ENCODE measurements around the gene XRCC1.
A peak's percentile ranks its signal among the peaks of the same experiment; 100 is the strongest.
"Not testable (repeated sequence)": the region's sequence is repeated elsewhere in the genome, so short reads cannot be mapped to it uniquely, and the experiment has no call there.

The XRCC1 gene

DNA sequence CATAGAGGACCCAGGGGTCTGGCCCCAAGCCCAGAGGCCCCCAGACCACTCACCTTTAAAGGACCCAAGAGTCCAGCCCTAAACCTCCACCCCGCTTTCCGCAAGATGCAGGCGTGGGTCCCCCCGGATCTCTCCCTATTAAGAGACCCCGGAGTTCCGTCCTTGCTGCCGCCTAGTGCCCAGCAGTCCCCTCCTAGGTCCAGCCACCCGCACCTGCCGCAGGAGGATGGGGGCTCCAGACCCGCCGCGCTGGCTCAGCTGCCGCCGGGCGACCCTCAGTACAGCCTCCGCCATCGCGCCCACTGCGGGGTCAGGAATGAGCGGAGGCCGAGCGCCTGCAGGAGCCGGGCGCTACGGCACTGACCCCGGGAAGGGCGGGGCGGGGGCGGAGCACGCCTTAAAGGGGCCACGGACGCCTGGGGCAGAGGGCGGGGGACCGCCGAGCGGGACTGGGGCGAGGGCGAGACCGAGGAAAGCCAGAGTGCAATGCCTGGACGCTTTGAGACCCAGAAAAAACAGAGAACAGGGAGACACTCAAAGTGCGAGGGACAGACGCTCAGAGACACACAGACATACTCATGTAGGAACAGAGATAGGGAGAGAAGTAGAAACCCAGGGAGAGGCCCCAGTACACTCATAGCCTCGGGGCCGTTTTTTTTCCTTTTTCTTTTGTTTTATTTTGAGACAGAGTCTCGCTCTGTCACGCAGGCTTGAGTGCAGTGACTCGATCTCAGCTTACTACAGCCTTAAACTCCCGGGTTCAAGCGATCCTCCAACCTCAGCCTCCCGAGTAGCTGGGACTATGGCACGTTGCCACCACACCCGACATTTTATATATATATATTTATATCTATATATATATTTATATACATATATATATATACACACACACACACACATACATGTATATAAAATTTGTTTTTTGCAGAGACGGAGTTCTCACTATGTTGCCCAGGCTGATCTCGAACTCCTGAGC is 48.2 kb downstream of the XRCC1 start, which contains the start of gene ETHE1:
Gene ETHE1, minus strand, starts transcription at position 318 of the 976 bp plus-strand sequence. Its CDS starts 24 bp downstream, at position 294.
- peak; percentile 69 to 98 (median 84) for DNase-seq
- intact Hi-C loops (cut with DNase I), result no loop called here

DNA sequence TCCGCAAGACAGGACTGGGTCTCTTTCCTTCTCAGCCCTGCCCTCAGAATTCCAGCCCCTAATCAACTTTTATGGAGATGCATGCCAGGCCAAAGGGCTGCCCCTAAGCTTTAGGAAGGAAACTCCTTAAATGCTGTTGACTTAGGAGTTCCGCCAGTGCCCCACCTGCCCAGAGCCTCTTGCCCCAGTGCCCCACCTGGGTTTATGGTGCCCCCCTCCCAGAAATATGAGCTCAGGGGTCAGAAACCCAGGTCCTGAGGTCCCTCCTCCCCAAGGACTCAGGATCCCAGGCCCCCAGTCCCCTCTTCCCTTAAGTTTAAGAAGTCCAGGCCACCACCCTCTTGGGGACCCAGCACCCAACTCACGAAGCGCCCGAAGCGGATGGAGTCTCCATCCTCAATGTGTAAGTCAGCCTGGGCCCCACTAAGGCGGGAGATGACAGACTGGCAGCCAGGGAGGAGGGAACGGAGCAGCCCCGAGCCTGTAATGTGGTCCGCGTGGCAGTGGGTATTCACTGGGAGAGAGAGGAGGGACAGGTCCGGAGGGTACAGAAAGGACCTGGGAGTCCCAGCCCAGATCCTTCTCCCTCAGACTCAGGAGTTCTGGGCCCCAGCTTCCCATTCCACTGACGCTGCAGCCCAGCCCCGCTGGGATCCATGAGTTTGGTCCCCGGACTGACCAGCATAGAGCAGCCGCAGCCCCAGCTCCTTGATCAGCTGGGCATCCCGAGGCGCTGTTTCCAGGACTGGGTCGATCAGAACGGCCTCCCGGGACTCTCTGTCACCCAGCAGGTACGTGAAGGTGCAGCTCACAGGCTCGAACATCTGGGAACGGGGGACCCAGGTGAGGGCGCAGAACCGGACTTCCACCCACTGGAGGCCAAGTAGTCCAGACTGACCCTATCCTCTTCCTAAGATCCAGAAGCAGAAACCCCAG is 49.2 kb downstream of the XRCC1 start:
- intact Hi-C loops (cut with DNase I), result no loop called here
- DNase-seq, result peak in 2 of 10 donors; percentile 80 to 85

DNA sequence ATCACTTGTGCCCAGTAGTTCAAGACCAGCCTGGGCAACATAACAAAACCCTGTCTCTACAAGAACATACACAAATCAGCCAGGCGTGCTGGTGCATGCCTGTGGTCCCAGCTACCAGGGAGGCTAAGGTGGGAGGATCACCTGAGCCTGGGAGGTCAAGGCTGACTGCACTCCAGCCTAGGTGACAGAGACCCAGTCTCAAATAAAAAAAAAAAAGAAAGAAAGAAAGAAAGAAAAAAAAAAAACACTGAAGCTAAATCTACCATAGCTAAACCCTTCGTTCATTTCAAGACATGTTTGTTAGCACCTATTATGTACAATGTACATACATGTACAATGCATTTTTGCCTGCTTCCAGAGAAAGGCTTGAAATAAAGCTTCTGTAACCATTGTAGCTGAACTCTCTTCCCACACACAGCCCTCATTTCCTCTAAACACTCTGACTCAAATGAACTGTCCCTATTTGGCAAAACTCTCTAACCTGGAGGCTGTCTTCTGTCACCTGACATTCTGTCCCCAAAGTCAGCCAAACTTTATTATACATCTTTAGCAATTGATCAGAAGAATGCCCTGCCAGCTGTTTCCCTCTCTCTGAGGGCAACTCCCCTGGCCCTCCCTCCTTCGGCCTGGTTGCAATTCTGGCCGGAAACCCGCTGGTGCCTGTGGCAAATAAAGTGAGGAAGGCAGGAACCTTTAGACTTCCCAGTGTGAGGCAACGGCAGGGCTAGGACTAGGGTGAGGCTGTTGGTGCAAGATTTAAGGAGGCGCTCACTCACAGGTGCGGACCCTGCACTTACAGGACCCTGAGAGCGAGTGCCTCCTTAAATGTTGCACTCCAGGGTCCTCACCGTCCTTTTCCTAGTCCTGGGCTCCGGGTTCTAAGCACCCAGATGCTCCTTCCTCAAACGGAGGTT is 50.1 kb downstream of the XRCC1 start:
- intact Hi-C loops (cut with DNase I), result no loop called here
- peak in 3 of 10 donors; percentile 27 to 90 (median 28) for DNase-seq

DNA sequence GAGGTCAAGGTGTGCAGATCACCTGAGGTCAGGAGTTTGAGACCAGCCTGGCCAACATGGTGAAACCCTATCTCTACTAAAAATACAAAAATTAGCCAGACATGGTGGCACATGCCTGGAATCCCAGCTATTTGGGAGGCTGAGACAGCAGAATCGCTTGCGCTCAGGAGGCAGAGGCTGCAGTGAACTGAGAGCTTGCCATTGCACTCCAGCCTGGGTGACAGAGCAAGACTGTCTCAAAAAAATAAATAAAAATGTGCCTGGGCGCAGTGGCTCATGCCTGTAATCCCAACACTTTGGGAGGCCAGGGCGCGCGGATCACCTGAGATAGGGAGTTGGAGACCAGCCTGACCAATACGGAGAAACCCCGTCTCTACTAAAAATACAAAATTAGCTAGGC is 51.6 kb downstream of the XRCC1 start:
- intact Hi-C loops (cut with DNase I), result not testable (repeated sequence)
- DNase-seq, result peak in 1 of 10 donors; percentile 61

DNA sequence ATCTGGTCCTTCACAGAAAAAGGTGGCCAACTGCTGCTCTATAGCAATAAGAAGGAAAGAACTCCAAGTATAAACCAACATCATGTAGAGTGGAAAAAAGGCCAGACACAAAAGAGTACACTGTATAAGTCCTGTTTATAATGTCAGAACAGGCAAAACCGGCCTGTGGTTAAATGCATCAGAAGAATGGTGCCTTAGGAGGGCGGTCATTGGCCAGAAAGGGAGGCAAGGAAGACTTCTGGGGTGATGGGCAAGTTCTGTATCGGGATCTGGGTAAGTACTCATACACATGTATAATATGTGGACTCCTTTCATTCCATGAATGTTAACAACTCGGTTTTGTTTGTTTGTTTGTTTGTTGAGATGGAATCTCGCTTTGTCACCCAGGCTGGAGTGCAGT is 52.4 kb downstream of the XRCC1 start:
- intact Hi-C loops (cut with DNase I), result no loop called here
- no peak for DNase-seq

DNA sequence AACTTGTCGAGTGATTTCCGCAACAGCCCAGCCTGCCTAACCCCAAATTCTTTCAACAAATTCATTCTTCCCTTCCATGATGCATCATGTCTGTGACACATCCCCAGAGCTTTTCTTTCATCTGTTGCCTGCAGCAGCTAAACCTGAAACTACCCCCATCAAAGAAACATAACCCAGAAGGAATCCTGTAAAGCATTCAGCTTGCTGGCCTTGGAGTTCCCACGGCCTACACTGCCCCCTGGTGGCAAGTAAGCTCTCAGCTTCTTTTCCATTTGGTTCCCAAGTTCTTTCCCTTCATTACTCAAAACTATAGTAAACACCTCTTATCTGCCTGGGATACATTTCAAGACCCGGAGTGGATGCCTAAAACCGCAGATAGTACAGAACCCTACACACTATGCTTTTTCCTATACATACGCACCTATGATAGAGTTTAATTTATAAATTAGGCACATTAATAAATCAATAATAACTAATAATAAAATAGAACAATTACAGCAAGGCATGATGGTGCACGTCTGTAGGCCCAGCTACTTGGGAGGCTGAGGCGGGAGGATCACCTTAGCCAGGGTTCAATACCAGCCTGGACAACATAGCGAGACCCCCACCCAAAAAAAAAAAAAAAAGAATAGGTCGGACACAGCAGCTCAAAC is 55.8 kb downstream of the XRCC1 start:
- intact Hi-C loops (cut with DNase I), result loop anchor here (1.0 kb wide), 1 partner anchor 72 kb away; no protein-coding TSS in a partner anchor
- DNase-seq, result peak in 9 of 10 donors; percentile 64 to 97 (median 87)

DNA sequence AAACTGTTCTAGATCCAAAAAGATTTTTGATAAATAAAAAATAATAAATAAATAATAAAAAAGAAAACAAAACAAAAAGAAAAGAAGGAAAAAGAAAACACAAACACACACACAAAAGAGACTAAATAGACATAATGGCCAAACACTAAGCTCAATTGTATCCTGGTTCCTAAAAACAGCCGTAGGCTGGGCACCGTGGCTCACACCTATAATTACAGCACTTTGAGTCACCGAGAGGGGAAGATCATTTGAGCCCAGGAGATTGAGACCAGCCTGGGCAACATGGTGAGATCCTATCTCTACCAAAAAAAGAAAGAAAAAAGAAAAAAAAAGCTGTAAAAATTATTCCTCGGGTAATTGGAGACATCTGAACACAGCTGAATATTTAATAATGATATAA is 57.3 kb downstream of the XRCC1 start:
- no peak for DNase-seq
- intact Hi-C loops (cut with DNase I), result no loop called here

DNA sequence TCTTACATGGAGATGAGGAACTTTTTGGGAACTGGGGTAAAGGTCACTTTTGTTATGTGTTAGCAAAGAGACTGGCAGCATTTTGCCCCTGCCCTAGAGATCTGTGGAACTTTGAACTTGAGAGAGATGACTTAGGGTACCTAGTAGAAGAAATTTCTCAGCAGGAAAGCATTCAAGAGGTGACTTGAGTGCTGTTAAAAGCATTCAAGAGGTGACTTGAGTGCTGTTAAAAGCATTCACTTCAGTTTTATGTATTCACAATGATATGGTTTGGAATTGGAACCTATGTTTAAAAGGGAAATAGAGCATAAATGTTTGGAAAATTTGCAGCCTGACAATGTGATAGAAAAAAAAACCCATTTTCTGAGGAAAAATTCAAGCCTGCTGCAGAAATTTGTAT is 62.9 kb downstream of the XRCC1 start:
- intact Hi-C loops (cut with DNase I); DNase-seq: not testable (repeated sequence)

DNA sequence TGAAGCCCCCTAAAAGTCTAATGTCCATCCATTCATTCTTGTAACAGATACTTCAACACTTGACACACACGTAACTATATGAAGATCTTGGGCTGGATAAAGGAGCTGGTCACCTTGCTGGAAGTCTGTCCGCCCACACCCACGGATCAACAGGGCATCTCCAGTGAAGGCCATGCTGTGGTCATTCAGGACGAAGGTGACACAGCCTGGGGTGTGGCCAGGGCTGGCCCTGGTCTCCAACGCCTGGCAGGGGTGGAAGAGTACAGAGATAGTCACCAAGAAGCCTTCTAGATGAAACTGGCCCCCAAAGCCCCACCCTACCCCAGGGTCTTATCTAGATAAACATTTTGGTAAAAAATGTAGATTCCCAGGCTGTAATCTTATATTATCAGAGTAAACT is 64.0 kb downstream of the XRCC1 start:
- DNase-seq, result peak in 2 of 10 donors; percentile 25 to 51
- intact Hi-C loops (cut with DNase I), result no loop called here

DNA sequence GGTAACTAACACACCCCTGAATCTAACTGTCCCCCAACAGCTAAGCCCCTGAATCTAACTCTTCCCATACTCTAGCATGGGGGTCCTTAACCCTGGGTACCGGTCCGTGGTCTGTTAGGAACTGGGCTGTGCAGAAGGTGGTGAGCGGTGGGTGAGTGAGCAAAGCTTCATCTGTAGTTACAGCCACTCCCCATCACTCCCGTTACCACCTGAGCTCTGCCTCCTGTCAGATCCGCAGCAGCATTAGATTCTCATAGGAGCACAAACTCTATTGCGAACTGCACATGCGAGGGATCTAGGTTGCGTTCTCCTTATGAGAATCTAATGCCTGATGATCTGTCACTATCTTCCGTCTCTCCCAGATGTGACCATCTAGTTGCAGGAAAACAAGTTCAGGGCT is 64.6 kb downstream of the XRCC1 start:
- intact Hi-C loops (cut with DNase I), result no loop called here
- DNase-seq, result peak in 2 of 10 donors; percentile 8 to 27

DNA sequence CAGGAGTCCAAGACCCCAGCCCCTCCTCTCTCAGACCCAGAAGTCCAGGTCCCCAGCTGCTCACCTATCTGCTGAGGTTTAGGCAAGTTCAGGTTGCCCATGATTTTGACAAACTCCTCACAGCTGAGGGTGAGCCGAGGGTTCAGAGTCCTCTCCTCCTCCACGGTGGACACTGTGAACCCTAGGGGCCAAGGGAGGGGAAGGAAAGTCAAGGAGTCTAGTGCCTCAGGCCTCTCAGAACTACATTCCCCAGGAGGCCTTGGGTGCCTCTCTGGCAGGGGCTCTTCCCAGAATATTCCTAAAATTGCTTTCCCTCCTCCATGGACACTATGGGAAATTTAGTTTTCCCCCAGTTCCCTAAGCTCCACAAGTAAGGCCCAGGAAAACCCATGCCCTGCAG is 67.4 kb downstream of the XRCC1 start:
- peak in 2 of 10 donors; percentile 5 to 20 for DNase-seq
- intact Hi-C loops (cut with DNase I), result no loop called here

DNA sequence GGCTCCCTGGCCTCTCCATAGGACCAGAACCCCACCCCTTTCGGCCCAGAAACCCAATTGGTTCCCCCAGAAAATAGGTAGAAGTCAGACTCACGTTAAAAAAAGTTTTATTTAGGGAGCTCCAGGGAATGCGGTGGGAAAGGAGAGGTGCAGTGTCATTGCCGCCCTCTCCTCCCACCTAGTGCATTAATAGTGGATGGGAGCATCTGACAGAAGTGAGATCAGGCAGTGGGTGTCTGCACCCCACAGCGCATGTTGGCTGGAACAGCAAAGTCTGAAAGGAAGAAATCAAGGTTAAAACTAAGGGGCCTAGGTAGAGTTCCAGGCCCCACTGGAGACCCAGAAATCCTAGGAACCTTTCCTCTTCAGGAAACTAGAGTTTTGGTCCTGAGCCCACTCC is 68.7 kb downstream of the XRCC1 start:
- DNase-seq, result peak in 1 of 10 donors; percentile 22
- intact Hi-C loops (cut with DNase I), result no loop called here

DNA sequence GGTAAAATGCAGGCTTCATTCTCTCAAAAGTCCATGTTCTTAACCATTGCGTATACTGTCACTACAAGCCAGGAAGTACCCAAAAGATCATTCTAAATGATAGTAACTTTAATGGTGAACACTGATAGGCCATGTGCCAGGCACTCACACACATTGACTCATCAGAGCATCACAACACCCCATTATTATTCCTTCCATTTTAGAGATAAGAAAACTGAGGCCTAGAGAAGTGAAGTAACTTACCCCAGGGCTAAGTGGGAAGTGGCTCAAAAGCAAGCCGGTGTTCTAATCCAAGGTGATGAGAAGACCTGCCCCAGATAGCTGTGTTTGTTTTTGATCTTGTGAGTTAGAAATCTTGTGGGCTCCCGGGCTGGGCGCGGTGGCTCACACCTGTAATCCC is 69.4 kb downstream of the XRCC1 start:
- intact Hi-C loops (cut with DNase I), result no loop called here

DNA sequence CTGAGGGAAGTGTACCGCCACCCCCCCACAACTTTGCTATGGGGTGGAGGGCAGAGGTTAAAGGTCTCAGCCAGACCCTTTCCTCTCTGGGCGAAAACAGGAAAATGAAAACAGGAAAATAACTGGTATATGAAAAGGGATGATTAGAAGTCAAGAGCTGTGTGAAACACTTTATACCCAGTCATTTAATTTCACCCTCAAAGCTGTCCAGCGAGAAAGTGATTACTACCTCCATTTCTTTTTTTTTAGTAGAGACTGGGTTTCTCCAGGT is 70.2 kb downstream of the XRCC1 start:
- no peak for DNase-seq
- intact Hi-C loops (cut with DNase I), result no loop called here

More for the DNA sequence above, 69.4 kb downstream of the XRCC1 start:
- DNase-seq, result peak in 2 of 10 donors; percentile 22 to 28

DNA sequence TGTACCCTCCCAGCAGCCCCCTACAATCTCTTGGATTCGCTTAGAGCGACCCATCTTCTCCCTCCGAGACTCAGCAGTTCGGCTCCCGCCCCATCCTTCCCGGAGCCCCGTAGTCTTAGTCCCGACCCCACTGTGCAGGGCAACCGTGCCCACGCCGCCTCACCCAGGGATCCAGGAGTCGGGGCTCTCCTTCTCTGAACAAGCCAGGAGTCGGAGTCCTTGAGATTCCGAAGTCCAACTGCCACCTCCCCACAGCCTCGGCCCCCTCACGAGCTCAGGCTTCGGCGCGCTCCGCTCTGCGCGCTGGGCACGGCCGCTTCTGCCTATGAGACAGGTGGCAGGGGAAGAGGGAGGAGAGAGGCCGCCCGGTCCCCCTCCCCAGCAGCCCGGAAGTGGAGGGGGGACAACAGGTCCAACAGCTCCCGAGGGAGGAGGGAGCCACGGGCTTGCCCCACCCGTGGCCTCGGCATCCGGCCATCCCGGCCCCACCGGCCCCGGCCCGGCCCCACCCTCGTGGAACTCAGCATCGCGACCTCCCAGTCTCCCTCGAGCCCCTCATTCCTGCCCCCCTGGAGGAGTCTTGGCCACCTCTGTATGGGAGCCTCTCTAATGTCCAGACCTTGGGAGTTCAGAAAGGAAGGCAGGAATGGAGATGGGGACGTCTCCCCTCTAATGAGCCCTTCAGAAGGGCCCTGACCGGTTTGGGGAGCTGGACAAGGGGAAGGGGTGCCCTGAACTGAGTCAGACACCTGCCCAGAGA is 70.7 kb downstream of the XRCC1 start, which contains the start of gene PHLDB3:
Gene PHLDB3, minus strand, starts transcription at position 321 of the 760 bp plus-strand sequence. CDS start 628 bp downstream, outside the sequence.
- intact Hi-C loops (cut with DNase I), result loop anchor here (5.0 kb wide), 1 partner anchor 57 kb away; no protein-coding TSS in a partner anchor

DNA sequence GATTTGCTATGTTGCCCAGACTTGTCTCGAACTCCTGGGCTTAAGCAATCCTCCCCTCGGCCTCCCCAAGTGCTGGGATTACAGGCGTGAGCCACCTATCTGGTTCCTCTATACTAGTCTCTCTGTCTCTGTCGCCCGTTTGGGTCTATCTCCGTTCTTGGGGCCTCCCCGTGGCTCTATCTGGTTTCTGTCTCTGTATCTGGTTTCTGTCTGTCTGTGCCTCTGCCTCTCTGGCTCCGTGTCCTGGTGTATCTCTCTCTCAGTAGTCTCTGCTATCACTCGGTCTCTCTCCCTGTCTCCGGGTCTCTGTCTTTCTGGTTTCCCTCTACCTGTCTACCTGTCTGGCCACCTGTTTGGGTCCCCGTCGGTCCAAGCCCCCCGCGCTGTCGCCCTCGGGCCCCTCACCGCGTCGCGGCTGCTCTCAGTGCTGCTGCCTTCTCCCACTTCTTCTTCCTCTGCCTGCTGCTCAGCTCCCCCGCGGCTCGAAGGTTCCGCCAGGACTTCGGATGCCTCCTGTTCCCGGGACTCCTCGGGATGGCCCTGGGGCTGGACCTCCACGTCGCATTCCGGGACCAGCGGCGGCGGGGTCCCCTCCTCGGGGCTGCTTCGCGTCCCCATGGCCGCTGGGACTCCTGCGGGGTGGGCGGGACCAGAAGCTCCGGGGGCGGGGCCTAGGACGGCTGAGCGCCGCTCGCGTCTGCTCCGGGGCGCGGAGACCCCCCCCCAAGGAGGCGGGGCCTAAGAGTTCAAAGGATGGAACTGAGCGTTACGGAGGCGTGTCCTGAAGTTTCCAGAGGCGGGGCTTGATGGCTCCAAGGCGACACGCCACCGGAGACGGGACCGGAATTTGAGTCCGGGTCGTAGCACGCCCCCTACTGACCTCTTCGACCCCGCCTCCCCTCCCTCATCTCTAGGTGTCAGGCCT is 71.6 kb downstream of the XRCC1 start:
- intact Hi-C loops (cut with DNase I), result loop anchor here (5.0 kb wide), 1 partner anchor 56 kb away; no protein-coding TSS in a partner anchor
- DNase-seq, result peak; percentile 83 to 99 (median 94)

More for the DNA sequence above, 70.7 kb downstream of the XRCC1 start, which contains the start of gene PHLDB3:
- DNase-seq, result peak in 4 of 10 donors; percentile 9 to 87 (median 52)

DNA sequence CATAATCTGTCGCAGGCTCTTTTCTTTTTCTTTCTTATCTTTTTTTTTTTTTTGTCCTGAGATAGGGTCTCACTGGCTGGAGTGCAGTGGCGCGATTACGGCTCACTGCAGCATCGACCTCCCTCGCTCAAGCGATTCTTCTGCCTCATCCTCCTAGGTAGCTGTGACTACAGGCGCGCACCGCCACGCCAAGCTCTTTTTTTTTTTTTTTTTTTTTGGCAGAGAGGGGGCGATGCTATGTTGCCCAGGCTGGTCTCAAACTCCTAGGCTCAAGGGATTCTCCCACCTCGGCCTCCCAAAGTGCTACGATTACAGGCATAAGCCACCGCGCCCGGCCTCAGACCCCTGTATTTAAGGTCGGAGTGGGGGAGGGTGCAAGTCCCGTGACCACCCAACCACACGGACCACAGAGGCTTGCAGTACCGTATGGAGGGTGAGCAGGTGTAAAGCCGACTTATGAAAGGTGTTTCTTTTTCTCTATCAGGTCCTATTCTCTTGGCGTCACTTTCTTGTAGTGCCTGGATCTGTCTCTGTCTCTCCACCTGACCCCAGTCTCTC is 72.8 kb downstream of the XRCC1 start:
- intact Hi-C loops (cut with DNase I), result loop anchor here (5.0 kb wide), 1 partner anchor 55 kb away; no protein-coding TSS in a partner anchor
- peak in 1 of 10 donors; percentile 54 for DNase-seq
